GM13977 (cell line): ENCODE results near the gene DUS2.
"Not testable (repeated sequence)": the region's sequence is repeated elsewhere in the genome, so short reads cannot be mapped to it uniquely, and the experiment has no call there.

ENCODE experiments used
- DNase-seq: peaks from one replicate; pipeline ENCODE4 v3.0.0; 2012; ENCODE audit warnings: low spot score
- CTCF ChIP-seq: IDR thresholded peaks from 2 replicates; pipeline ENCODE4 v1.5.1; 2012; ENCODE audit warnings: mild to moderate bottlenecking, control low read depth; ENCODE audit not compliant: insufficient read depth; ENCODE audit errors: extremely low read depth, missing control alignments
- in situ Hi-C: fragments of 300-500 bp; cut with MboI; formaldehyde crosslinking; loops from one replicate; pipeline ENCODE4 v1.12.0; 2022; ENCODE audit warnings: low sequenced_read_pairs, low pct_unique_long_range_greater_than_20kb, mixed read lengths, inconsistent platforms; ENCODE audit not compliant: unreplicated experiment

DUS2 gene

GRCh38 chr16:68089067-68089466 lies 66.0 kb downstream of the DUS2 start:
- DNase-seq, result no peak
- no peak for TF ChIP-seq CTCF
- in situ Hi-C loops, result no loop called here

GRCh38 chr16:68090130-68090529 lies 67.0 kb downstream of the DUS2 start:
- no peak for DNase-seq
- no peak for TF ChIP-seq CTCF
- in situ Hi-C loops, result no loop called here

DNA sequence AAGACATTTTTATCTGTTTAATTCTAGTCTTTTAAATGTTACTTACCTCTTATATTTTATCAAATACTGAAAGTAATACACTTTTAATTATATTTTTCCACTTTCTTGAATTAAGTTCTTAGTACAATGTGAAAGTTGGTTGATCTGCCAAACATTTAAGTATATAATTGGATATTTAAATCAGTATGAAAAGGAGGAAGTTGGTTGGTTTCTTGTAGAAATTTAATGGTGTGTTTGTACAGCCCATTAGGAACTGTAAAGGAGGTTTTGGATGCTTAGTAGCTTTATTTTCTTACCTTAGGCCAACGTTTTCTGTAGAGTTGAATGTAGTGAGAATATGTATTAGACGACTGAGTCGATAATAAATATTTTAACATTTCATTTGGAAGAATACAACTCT lies 67.4 kb downstream of the DUS2 start:
- in situ Hi-C loops, result no loop called here
- DNase-seq, result no peak
- TF ChIP-seq CTCF, result no peak

DNA sequence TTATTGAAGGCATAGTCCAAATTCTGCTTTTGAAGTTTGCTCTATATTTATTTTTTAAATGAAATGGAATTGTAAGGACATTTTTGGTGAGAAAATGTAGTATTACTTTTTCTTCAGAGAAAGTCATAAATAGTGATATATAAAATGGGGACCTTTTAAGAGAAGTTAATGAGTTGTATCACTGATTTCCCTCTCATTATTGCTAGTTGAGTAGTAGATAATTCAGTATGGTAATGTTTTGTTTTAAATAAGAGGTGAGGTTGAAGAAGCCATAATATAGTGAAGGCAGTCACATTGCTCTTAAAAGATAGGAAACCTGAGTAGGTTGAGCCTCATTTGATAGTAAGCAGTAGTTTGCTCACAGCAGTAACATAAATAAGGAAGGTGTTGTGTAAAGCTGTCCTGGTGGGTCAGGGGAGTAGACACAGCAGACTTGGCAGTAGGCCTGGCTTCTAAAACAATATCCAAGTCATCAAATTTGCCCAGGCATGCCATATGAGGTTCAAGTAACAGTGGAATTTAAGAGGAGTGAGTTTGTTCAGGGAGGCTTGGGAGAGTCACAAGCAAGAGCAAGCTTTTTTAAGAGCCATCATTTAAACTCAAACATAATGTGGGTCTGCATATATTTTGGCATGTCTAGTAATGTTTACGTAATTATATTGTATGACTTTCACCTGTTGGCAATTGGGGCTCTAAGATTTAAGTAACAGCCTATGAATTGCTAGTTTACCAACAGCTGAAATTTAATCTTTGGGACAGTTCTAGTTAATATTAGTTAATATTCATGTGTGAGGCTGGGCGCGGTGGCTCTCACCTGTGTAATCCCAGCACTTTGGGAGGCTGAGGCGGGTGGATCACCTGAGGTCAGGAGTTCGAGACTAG lies 68.5 kb downstream of the DUS2 start:
- in situ Hi-C loops, result no loop called here
- no peak for DNase-seq

DNA sequence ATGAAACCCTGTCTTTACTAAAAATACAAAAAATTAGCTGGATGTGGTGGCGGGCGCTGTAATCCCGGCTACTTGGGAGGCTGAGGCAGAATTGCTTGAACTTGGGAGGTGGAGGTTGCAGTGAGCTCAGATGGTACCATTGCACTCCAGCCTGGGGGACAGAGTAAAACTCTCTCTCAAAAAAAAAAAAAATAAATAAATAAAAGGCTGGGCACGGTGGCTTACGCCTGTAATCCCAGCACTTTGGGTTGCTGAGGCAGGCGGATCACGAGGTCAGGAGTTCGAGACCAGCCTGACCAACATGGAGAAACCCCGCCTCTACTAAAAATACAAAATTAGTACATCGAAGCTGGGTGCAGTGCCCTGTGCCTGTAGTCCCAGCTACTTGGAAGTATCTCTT lies 69.2 kb downstream of the DUS2 start:
- DNase-seq, in situ Hi-C loops: not testable (repeated sequence)

More for the DNA sequence above, 68.5 kb downstream of the DUS2 start:
- no peak for TF ChIP-seq CTCF

DNA sequence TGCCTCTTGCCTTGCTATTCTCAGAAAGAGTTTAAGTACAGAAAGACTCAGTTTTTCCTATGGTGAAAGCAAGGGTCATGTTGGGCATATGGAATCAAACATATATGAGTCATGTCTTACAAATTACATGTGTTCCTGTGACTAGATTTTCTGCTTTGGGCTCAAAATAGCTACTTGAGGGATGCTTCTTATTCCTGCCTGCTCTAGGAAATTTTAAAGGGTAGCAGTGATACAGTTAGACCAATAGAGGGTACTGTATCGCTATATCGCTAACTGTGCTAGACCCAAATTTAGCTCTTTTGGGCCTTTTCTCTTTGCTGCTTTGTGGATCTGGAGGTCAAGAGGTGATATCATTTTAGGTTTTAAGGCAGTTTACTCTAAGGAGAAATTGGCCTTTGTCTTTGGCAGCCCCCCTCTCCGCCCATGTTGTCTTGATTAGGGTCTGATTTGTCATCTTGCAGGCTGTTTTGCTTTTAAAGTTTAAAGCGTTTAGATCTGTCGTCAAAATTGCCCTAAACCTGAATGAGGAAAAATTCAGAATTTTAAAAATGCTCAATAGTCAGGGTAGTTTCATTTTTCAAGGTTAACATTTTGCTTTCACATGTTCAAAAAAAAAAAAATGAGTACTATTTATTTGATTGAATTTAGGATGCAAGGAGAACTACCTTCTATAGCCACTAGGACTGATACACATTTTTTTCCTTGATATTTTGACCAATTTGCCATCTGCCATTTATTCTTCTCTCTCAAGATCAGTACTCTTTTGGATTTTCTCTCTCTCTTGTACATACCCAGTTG lies 70.9 kb downstream of the DUS2 start:
- in situ Hi-C loops, result no loop called here
- DNase-seq, result no peak
- TF ChIP-seq CTCF, result peak; percentile 60

- no peak for TF ChIP-seq CTCF
- in situ Hi-C loops, result no loop called here
- DNase-seq, result no peak
These were observed 71.5 kb downstream of the DUS2 start for GRCh38 chr16:68094614-68094934.
